Adrenal gland (tissue), 5 donors: ENCODE results near the gene MTG2.

Experiments
- POLR2A ChIP-seq, 2 donors: fragments of 450-650 bp; IDR thresholded peaks; one replicate each; pipeline ENCODE4 v1.6.1; 2017; ENCODE audit warnings: antibody characterized with exemption in 2 of 2, mild to moderate bottlenecking in 2 of 2, moderate library complexity in 1 of 2
- TF ChIP-seq, protein P1 (sequence below), 6 experiments: fragments of 450-650 bp in 4 of 6; fragments of 200-600 bp in 2 of 6; sonication (generic) in 1 of 6; IDR thresholded peaks; 1 replicate in 5 of 6; 2 replicates in 1 of 6; pipeline versions ENCODE4 v1.5.1 to v1.8.0; 2016 to 2021; ENCODE audit warnings: antibody characterized with exemption in 6 of 6, mild to moderate bottlenecking in 2 of 6, moderate library complexity in 1 of 6
- donor health status: DM: no; HTN: no; CAD: no.

DNA sequence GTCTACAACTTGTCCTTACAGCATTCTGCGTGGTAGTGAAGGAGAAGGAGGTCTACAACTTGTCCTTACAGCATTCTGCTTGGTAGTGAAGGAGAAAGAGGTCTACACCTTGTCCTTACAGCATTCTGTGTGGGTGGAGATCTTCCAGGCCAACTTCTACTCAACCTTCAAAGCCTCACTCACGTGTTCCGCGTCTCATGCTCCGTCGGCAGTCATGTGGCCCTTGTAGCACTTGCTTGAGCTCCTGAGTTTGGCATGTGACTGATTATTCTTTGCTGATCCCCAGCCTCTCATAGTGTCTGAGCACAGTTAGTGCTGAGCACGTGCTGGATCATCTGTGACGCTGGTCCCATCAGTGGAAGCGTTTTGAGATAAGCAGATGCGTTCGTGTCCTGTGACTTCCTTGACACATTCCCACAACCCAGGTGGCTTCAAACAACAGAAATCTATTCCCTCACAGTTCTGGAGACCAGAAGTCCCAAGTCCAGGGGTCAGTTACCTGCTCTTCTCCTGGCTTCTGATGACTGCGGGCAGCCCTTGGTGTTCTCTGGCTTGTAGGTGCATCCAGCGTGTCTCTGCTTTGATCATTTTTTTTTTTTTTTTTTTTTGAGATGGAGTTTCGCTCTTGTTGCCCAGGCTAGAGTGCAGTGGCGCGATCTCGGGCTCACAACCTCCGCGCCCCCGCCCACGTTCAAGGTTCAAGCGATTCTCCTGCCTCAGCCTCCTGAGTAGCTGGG lies 36.6 kb upstream of the MTG2 start:
- TF ChIP-seq, protein P1, sequence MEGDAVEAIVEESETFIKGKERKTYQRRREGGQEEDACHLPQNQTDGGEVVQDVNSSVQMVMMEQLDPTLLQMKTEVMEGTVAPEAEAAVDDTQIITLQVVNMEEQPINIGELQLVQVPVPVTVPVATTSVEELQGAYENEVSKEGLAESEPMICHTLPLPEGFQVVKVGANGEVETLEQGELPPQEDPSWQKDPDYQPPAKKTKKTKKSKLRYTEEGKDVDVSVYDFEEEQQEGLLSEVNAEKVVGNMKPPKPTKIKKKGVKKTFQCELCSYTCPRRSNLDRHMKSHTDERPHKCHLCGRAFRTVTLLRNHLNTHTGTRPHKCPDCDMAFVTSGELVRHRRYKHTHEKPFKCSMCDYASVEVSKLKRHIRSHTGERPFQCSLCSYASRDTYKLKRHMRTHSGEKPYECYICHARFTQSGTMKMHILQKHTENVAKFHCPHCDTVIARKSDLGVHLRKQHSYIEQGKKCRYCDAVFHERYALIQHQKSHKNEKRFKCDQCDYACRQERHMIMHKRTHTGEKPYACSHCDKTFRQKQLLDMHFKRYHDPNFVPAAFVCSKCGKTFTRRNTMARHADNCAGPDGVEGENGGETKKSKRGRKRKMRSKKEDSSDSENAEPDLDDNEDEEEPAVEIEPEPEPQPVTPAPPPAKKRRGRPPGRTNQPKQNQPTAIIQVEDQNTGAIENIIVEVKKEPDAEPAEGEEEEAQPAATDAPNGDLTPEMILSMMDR (IDR thresholded peaks at IDR 0.05) = no peak
- TF ChIP-seq POLR2A (IDR thresholded peaks at IDR 0.05) = no peak
